Cardiac muscle cell (in vitro differentiated cells and primary cell): Measurements from ENCODE around the gene NET1. TPM values are rescaled to one million over a fixed set of nuclear protein-coding genes. Genes with fewer than 3 reads are reported as not detected.

Experiments
- DNase-seq, 2 donors: peaks; one replicate each; pipeline versions ENCODE4 v3.0.0 to v3.0.0-alpha.2; 2010 to 2017; ENCODE audit warnings: low read depth in 1 of 2, low spot score in 1 of 2
- H3K27ac ChIP-seq: fragments of 200-600 bp; sonication (generic); 2 replicates; pipeline ENCODE4 v1.5.1; 2016
- H3K27me3 ChIP-seq: fragments of 200-600 bp; sonication (generic); 2 replicates; pipeline ENCODE4 v1.6.0; 2016; ENCODE audit warnings: control low read depth
- H3K36me3 ChIP-seq: fragments of 200-600 bp; sonication (generic); 2 replicates; pipeline ENCODE4 v1.5.1; 2016; ENCODE audit warnings: control low read depth
- H3K4me1 ChIP-seq: fragments of 200-600 bp; sonication (generic); 2 replicates; pipeline ENCODE4 v1.8.1; 2017; ENCODE audit warnings: low read depth, mild to moderate bottlenecking, mixed run types
- H3K4me3 ChIP-seq: fragments of 200-600 bp; sonication (generic); 2 replicates; pipeline ENCODE4 v1.5.1; 2016; ENCODE audit warnings: mild to moderate bottlenecking
- H3K9me3 ChIP-seq: fragments of 200-600 bp; sonication (generic); 2 replicates; pipeline ENCODE4 v1.5.1; 2017; ENCODE audit warnings: low read depth, mild to moderate bottlenecking, control low read depth
- CTCF ChIP-seq: IDR thresholded peaks from 2 replicates; pipeline ENCODE4 v1.5.1; 2012; ENCODE audit warnings: low read depth, mild to moderate bottlenecking, low read length
- polyA plus RNA-seq: library from polyadenylated mRNA; unstranded; fragments of >200 nt; fragmentation: Nextera tagmentation; extraction: Ambion mirVana; gene quantifications from 2 replicates; pipeline ENCODE4 v1.2.1, GENCODE V29; 2016
- total RNA-seq: library from RNA; depleted of rRNA; stranded (reverse); fragments of >200 nt; gene quantifications from 2 replicates; pipeline ENCODE4 v1.2.3, GENCODE V29; 2016

Gene NET1
- total and polyA plus RNA-seq, 2 experiments from 2014 or later: 20.0 to 29.5 TPM

- DNase-seq: no peak
- Histone ChIP-seq H3K27me3 (no peaks in the 10 kb centered on the region), H3K27ac (no peak overlapping the region), H3K9me3 (no peaks in the 10 kb centered on the region), H3K36me3 (no peaks in the 10 kb centered on the region), H3K4me3 (no peak overlapping the region), H3K4me1 (no peaks in the 10 kb centered on the region)
- TF ChIP-seq CTCF: no peak
Measured at GRCh38 chr10:5506246-5506645, 93.9 kb downstream of the NET1 start.

GRCh38 chr10:5506751-5507648 lies 94.6 kb downstream of the NET1 start:
- Histone ChIP-seq H3K27me3 (no peaks in the 10 kb centered on the region), H3K9me3 (no peaks in the 10 kb centered on the region), H3K4me1 (no peaks in the 10 kb centered on the region), H3K36me3 (no peaks in the 10 kb centered on the region), H3K27ac (no peak overlapping the region), H3K4me3 (no peak overlapping the region)
- no peak for DNase-seq
- no peak for TF ChIP-seq CTCF

GRCh38 chr10:5507649-5508131 lies 95.3 kb downstream of the NET1 start:
- H3K4me1 ChIP-seq: no peaks in the 10 kb centered on the region
- no peak for TF ChIP-seq CTCF
- no peak overlapping the region for H3K4me3 ChIP-seq
- no peaks in the 10 kb centered on the region for H3K36me3 ChIP-seq
- no peak for DNase-seq
- no peaks in the 10 kb centered on the region for H3K9me3 ChIP-seq
- H3K27ac ChIP-seq: no peak overlapping the region
- no peaks in the 10 kb centered on the region for H3K27me3 ChIP-seq

- no peak overlapping the region for H3K27ac ChIP-seq
- no peaks in the 10 kb centered on the region for H3K9me3 ChIP-seq
- no peak for DNase-seq
- H3K4me1 ChIP-seq: no peaks in the 10 kb centered on the region
- no peak for TF ChIP-seq CTCF
- H3K27me3 ChIP-seq: no peaks in the 10 kb centered on the region
- no peak overlapping the region for H3K4me3 ChIP-seq
- no peaks in the 10 kb centered on the region for H3K36me3 ChIP-seq
Measured at GRCh38 chr10:5508161-5508604, 95.8 kb downstream of the NET1 start.

Other genes with a start within 250 kb of the NET1 start
- not detected in 2 replicates for gene AKR1C8, start 227.4 kb upstream of the NET1 start, total RNA-seq
- gene AKR1C8, start 227.4 kb upstream of the NET1 start, polyA plus RNA-seq: not detected in 2 replicates
- gene AKR1C4, start 215.7 kb upstream of the NET1 start, total RNA-seq: not detected in 2 replicates
- gene AKR1C4, start 215.7 kb upstream of the NET1 start, polyA plus RNA-seq: not detected in 2 replicates
- gene UCN3, start 47.6 kb upstream of the NET1 start, total RNA-seq: not detected in 2 replicates
- not detected in 2 replicates for gene UCN3, start 47.6 kb upstream of the NET1 start, polyA plus RNA-seq
- gene TUBAL3, start 7.7 kb upstream of the NET1 start, total RNA-seq: not detected in 2 replicates
- not detected in 2 replicates for gene TUBAL3, start 7.7 kb upstream of the NET1 start, polyA plus RNA-seq
- not detected in 2 replicates for gene CALML5, start 87.0 kb downstream of the NET1 start, total RNA-seq
- not detected in 2 replicates for gene CALML5, start 87.0 kb downstream of the NET1 start, polyA plus RNA-seq
- gene CALML3, start 112.4 kb downstream of the NET1 start, total RNA-seq: 0.04 TPM in 1 of 2 replicates, not detected in the other
- not detected in 2 replicates for gene CALML3, start 112.4 kb downstream of the NET1 start, polyA plus RNA-seq